Colonic mucosa (tissue), 4 donors: ENCODE measurements around the gene NPPB. TPM values are rescaled to one million over a fixed set of nuclear protein-coding genes. Genes with fewer than 3 reads are reported as not detected.

Source experiments
- DNase-seq: peaks from one replicate; pipeline ENCODE4 v3.0.0-alpha.2; 2020
- H3K27ac ChIP-seq: fragments of 200-600 bp; one replicate; pipeline ENCODE4 v1.8.0; 2021
- H3K27me3 ChIP-seq: fragments of 200-600 bp; one replicate; pipeline ENCODE4 v1.8.0; 2021
- H3K36me3 ChIP-seq: fragments of 200-600 bp; one replicate; pipeline ENCODE4 v1.8.0; 2021
- H3K4me1 ChIP-seq: fragments of 200-600 bp; one replicate; pipeline ENCODE4 v1.8.0; 2021; ENCODE audit warnings: mild to moderate bottlenecking
- H3K4me3 ChIP-seq: fragments of 200-600 bp; one replicate; pipeline ENCODE4 v1.8.0; 2021
- H3K9ac ChIP-seq, 2 donors: one replicate each; pipeline ENCODE4 v1.7.0; 2013; ENCODE audit warnings: control low read depth in 2 of 2, low read depth in 2 of 2, low read length in 2 of 2
- H3K9me3 ChIP-seq: fragments of 200-600 bp; one replicate; pipeline ENCODE4 v1.8.0; 2021
- CTCF ChIP-seq: fragments of 200-600 bp; IDR thresholded peaks from one replicate; pipeline ENCODE4 v1.8.0; 2022; ENCODE audit warnings: antibody characterized with exemption, mild to moderate bottlenecking
- intact Hi-C: fragments of 100-400 bp; cut with DNase I; formaldehyde crosslinking; loops from one replicate; pipeline ENCODE4 v1.14.1; 2022
- total RNA-seq, 2 donors: library from RNA; stranded (reverse); fragmentation: NEBNext Ultra II Directional in 1 of 2; extraction: Animal tissue kit (Norgen Biotek cat#: 25700) in 1 of 2; gene quantifications; one replicate each; pipeline ENCODE4 v1.2.1, GENCODE V29; 2021
- donor health status: healthy.
- donor health status: DM: no; HTN: no; CAD: no.
- donor health status: DM: no; HTN: no; CAD: no.

The NPPB gene
- total RNA-seq, 2 donors from 2014 or later = not detected

DNA sequence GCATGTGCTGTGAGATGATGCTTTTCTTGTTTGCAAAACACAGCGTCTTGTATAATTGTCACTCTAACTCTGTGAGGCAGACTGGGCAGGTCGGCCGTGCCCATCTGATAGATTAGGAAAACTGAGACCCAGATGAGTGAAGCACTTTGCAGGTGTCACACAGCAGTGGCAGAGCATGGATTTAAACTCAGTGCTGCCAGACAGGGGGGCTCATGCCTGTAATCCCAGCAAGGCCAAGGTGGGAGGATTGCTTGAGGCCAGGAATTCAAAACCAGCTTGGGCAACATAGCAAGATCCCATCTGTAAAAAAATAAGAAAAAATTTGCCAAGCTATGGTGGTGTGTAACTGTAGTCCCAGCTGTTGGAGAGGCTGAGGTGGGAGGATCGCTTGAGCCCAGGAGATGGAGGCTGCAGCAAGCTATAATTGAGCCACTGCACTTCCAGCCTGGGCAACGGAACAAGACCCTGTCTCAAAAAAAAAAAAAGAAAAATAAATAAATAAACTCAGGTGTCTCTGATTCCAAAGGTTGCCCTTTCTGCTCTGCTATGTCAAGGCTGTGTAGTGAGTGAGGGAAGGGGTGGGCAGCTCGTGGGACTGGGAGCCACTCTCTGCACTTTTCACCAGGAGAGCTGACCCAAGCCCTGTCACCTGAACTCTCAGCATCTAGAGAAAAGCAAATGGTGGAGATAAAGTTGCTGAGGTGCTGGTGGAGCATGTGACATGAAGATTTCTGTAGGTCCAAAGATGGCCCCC, 32.9 kb upstream of the NPPB start:
- no peak for TF ChIP-seq CTCF
- no peak overlapping the region for H3K4me3 ChIP-seq
- H3K9ac ChIP-seq = no peak overlapping the region
- H3K27ac ChIP-seq = no peak overlapping the region
- H3K9me3 ChIP-seq = no peaks in the 10 kb centered on the region
- no peaks in the 10 kb centered on the region for H3K36me3 ChIP-seq
- H3K4me1 ChIP-seq = no peaks in the 10 kb centered on the region
- intact Hi-C loops = loop anchor here (2.0 kb wide), 1 partner anchor 53 kb away; no protein-coding TSS in a partner anchor
- DNase-seq = no peak
- H3K27me3 ChIP-seq = no peaks in the 10 kb centered on the region

- no peak overlapping the region for H3K27ac ChIP-seq
- intact Hi-C loops = no loop called here
Observed at GRCh38 chr1:11888877-11889208, 30.1 kb upstream of the NPPB start.

GRCh38 chr1:11888206-11888876, 29.6 kb upstream of the NPPB start:
- no peak for TF ChIP-seq CTCF
- no peak for DNase-seq
- no peaks in the 10 kb centered on the region for H3K4me1 ChIP-seq
- no peaks in the 10 kb centered on the region for H3K36me3 ChIP-seq
- intact Hi-C loops = no loop called here
- H3K4me3 ChIP-seq = no peak overlapping the region
- no peak overlapping the region for H3K9ac ChIP-seq
- no peak overlapping the region for H3K27ac ChIP-seq
- no peaks in the 10 kb centered on the region for H3K9me3 ChIP-seq
- H3K27me3 ChIP-seq = no peaks in the 10 kb centered on the region

More at GRCh38 chr1:11888877-11889208, 30.1 kb upstream of the NPPB start:
- no peaks in the 10 kb centered on the region for H3K4me1 ChIP-seq
- H3K9ac ChIP-seq = no peak overlapping the region
- no peaks in the 10 kb centered on the region for H3K36me3 ChIP-seq
- no peak for TF ChIP-seq CTCF
- no peak for DNase-seq
- H3K27me3 ChIP-seq = no peaks in the 10 kb centered on the region
- no peak overlapping the region for H3K4me3 ChIP-seq
- H3K9me3 ChIP-seq = no peaks in the 10 kb centered on the region

GRCh38 chr1:11887666-11888007, 28.9 kb upstream of the NPPB start:
- Histone ChIP-seq H3K9me3 (no peaks in the 10 kb centered on the region), H3K27ac (no peak overlapping the region), H3K27me3 (no peaks in the 10 kb centered on the region), H3K4me1 (no peaks in the 10 kb centered on the region), H3K4me3 (no peak overlapping the region), H3K9ac (no peak overlapping the region), H3K36me3 (no peaks in the 10 kb centered on the region)
- TF ChIP-seq CTCF = no peak
- DNase-seq = no peak
- intact Hi-C loops = no loop called here

DNA sequence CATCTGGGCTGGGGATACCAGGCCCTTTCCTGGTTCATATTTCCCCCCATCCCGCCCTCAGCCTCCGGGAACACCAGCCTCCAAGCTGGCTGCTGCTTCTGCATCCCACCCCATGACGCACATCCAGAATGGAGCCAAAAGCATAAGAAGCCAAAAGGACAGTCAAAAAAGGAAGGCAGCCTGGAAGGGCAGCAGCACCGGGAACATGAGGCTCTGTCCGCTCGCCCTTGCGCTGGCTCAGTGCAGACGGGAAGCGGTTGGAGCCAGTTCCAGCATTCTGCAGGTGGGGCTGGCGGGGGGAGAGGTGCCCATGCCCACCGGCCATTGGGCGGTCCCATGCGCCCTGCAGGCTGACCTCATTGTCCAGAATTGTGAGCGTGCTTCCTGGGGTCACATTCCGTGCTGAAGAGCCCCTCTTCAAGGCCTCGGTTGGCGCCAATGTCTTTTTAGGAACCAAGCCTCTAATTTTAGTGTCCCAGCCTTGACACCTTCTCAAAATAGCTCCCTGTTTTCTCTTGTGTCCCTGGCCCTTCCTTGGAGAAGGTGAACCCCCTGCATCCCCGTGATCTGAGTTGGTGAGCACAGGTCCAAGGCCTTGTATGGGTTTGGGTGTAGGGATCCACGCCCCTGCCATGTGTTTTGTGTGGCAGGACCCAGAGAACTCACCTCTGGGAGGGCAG, 28.4 kb upstream of the NPPB start:
- Histone ChIP-seq H3K4me3 (no peak overlapping the region), H3K27me3 (no peaks in the 10 kb centered on the region), H3K9me3 (no peaks in the 10 kb centered on the region), H3K27ac (no peak overlapping the region), H3K9ac (no peak overlapping the region), H3K36me3 (no peaks in the 10 kb centered on the region), H3K4me1 (no peaks in the 10 kb centered on the region)
- intact Hi-C loops = no loop called here
- TF ChIP-seq CTCF = no peak
- DNase-seq = no peak
